HepG2 (cell line): Measurements from ENCODE around the gene GNAI2. TPM values are rescaled to one million over a fixed set of nuclear protein-coding genes. Genes with fewer than 3 reads are reported as not detected.

Experiments used
- EED ChIP-seq: sonication (generic); formaldehyde crosslinking; IDR thresholded peaks from 2 replicates; pipeline ENCODE4 v1.5.0; 2020; ENCODE audit warnings: mild to moderate bottlenecking, missing genetic modification reagents
- HNRNPH1 ChIP-seq: fragments of 200-400 bp; formaldehyde crosslinking; optimal IDR thresholded peaks from 2 replicates; pipeline ENCODE3; 2017; ENCODE audit warnings: mild to moderate bottlenecking, low read depth, low read length
- NFKBIZ ChIP-seq: IDR thresholded peaks from 2 replicates; pipeline ENCODE4 v1.6.1; 2018; ENCODE audit warnings: missing genetic modification reagents, missing compliant biosample characterization
- PRDM15 ChIP-seq: sonication (generic); formaldehyde crosslinking; IDR thresholded peaks from 2 replicates; pipeline ENCODE4 v1.4.0; 2020; ENCODE audit warnings: missing genetic modification reagents
- SMC3 ChIP-seq: IDR thresholded peaks from 2 replicates; pipeline ENCODE4 v1.6.1; 2011; ENCODE audit warnings: low read length, improper control_type of control experiment
- ZNF264 ChIP-seq: sonication (generic); formaldehyde crosslinking; IDR thresholded peaks from 2 replicates; pipeline ENCODE4 v1.4.0; 2020; ENCODE audit warnings: missing genetic modification reagents
- polyA plus RNA-seq, 8 experiments: library from polyadenylated mRNA; depleted of rRNA in 3 of 8; stranded (reverse) in 7 of 8; unstranded in 1 of 8; fragments of >200 nt; fragmentation: Illumina TruSeq in 4 of 8; extraction: Trizol in 4 of 8; gene quantifications; 2 replicates each; pipeline versions ENCODE4 v1.2.1 to v1.2.3, GENCODE V29; 2011 to 2016; ENCODE audit warnings: low read depth in 4 of 8, missing spikeins in 1 of 8, mixed read lengths in 1 of 8; ENCODE audit not compliant: insufficient read depth in 1 of 8
- total RNA-seq, 5 experiments: library from RNA; depleted of rRNA; stranded (reverse); fragments of >200 nt; fragmentation: Illumina TruSeq; extraction: Trizol; gene quantifications; 2 replicates each; pipeline ENCODE4 v1.2.3, GENCODE V29; 2016; ENCODE audit warnings: low read depth in 1 of 5
- TF ChIP-seq, protein P1 (sequence below): sonication (generic); formaldehyde crosslinking; IDR thresholded peaks from 2 replicates; pipeline ENCODE4 v1.9.0; 2021; ENCODE audit warnings: mild to moderate bottlenecking, missing genetic modification reagents
- TF ChIP-seq, protein P2 (sequence below): sonication (generic); formaldehyde crosslinking; IDR thresholded peaks from 2 replicates; pipeline ENCODE4 v1.5.0; 2020; ENCODE audit warnings: mild to moderate bottlenecking, missing genetic modification reagents
- TF ChIP-seq, protein P3 (sequence below): sonication (generic); formaldehyde crosslinking; IDR thresholded peaks from 2 replicates; pipeline ENCODE4 v1.4.0; 2020; ENCODE audit warnings: missing genetic modification reagents

The GNAI2 gene
- total and polyA plus RNA-seq, 2 of the 13 experiments (the other 11 are each of a cell fraction or from before 2014, with no cell fraction given): 51.1 to 66.2 TPM

GRCh38 chr3:50302095-50303012 is 66.3 kb downstream of the GNAI2 start (continued):
- TF ChIP-seq PRDM15 (no peak), ZNF264 (CRISPR knock-in tag) (peak; percentile 48; the same call in 1 of the 2 replicates), NFKBIZ (CRISPR knock-in tag) (no peak), EED (CRISPR knock-in tag) (no peak; the same call in 1 of the 2 replicates), HNRNPH1 (no peak), SMC3 (no peak)
- TF ChIP-seq, protein P1, sequence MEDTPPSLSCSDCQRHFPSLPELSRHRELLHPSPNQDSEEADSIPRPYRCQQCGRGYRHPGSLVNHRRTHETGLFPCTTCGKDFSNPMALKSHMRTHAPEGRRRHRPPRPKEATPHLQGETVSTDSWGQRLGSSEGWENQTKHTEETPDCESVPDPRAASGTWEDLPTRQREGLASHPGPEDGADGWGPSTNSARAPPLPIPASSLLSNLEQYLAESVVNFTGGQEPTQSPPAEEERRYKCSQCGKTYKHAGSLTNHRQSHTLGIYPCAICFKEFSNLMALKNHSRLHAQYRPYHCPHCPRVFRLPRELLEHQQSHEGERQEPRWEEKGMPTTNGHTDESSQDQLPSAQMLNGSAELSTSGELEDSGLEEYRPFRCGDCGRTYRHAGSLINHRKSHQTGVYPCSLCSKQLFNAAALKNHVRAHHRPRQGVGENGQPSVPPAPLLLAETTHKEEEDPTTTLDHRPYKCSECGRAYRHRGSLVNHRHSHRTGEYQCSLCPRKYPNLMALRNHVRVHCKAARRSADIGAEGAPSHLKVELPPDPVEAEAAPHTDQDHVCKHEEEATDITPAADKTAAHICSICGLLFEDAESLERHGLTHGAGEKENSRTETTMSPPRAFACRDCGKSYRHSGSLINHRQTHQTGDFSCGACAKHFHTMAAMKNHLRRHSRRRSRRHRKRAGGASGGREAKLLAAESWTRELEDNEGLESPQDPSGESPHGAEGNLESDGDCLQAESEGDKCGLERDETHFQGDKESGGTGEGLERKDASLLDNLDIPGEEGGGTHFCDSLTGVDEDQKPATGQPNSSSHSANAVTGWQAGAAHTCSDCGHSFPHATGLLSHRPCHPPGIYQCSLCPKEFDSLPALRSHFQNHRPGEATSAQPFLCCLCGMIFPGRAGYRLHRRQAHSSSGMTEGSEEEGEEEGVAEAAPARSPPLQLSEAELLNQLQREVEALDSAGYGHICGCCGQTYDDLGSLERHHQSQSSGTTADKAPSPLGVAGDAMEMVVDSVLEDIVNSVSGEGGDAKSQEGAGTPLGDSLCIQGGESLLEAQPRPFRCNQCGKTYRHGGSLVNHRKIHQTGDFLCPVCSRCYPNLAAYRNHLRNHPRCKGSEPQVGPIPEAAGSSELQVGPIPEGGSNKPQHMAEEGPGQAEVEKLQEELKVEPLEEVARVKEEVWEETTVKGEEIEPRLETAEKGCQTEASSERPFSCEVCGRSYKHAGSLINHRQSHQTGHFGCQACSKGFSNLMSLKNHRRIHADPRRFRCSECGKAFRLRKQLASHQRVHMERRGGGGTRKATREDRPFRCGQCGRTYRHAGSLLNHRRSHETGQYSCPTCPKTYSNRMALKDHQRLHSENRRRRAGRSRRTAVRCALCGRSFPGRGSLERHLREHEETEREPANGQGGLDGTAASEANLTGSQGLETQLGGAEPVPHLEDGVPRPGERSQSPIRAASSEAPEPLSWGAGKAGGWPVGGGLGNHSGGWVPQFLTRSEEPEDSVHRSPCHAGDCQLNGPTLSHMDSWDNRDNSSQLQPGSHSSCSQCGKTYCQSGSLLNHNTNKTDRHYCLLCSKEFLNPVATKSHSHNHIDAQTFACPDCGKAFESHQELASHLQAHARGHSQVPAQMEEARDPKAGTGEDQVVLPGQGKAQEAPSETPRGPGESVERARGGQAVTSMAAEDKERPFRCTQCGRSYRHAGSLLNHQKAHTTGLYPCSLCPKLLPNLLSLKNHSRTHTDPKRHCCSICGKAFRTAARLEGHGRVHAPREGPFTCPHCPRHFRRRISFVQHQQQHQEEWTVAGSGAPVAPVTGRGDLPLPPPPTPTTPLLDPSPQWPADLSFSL (CRISPR knock-in tag): no peak
- TF ChIP-seq, protein P2, sequence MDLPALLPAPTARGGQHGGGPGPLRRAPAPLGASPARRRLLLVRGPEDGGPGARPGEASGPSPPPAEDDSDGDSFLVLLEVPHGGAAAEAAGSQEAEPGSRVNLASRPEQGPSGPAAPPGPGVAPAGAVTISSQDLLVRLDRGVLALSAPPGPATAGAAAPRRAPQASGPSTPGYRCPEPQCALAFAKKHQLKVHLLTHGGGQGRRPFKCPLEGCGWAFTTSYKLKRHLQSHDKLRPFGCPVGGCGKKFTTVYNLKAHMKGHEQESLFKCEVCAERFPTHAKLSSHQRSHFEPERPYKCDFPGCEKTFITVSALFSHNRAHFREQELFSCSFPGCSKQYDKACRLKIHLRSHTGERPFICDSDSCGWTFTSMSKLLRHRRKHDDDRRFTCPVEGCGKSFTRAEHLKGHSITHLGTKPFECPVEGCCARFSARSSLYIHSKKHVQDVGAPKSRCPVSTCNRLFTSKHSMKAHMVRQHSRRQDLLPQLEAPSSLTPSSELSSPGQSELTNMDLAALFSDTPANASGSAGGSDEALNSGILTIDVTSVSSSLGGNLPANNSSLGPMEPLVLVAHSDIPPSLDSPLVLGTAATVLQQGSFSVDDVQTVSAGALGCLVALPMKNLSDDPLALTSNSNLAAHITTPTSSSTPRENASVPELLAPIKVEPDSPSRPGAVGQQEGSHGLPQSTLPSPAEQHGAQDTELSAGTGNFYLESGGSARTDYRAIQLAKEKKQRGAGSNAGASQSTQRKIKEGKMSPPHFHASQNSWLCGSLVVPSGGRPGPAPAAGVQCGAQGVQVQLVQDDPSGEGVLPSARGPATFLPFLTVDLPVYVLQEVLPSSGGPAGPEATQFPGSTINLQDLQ (CRISPR knock-in tag): peak; percentile 33
- TF ChIP-seq, protein P3, sequence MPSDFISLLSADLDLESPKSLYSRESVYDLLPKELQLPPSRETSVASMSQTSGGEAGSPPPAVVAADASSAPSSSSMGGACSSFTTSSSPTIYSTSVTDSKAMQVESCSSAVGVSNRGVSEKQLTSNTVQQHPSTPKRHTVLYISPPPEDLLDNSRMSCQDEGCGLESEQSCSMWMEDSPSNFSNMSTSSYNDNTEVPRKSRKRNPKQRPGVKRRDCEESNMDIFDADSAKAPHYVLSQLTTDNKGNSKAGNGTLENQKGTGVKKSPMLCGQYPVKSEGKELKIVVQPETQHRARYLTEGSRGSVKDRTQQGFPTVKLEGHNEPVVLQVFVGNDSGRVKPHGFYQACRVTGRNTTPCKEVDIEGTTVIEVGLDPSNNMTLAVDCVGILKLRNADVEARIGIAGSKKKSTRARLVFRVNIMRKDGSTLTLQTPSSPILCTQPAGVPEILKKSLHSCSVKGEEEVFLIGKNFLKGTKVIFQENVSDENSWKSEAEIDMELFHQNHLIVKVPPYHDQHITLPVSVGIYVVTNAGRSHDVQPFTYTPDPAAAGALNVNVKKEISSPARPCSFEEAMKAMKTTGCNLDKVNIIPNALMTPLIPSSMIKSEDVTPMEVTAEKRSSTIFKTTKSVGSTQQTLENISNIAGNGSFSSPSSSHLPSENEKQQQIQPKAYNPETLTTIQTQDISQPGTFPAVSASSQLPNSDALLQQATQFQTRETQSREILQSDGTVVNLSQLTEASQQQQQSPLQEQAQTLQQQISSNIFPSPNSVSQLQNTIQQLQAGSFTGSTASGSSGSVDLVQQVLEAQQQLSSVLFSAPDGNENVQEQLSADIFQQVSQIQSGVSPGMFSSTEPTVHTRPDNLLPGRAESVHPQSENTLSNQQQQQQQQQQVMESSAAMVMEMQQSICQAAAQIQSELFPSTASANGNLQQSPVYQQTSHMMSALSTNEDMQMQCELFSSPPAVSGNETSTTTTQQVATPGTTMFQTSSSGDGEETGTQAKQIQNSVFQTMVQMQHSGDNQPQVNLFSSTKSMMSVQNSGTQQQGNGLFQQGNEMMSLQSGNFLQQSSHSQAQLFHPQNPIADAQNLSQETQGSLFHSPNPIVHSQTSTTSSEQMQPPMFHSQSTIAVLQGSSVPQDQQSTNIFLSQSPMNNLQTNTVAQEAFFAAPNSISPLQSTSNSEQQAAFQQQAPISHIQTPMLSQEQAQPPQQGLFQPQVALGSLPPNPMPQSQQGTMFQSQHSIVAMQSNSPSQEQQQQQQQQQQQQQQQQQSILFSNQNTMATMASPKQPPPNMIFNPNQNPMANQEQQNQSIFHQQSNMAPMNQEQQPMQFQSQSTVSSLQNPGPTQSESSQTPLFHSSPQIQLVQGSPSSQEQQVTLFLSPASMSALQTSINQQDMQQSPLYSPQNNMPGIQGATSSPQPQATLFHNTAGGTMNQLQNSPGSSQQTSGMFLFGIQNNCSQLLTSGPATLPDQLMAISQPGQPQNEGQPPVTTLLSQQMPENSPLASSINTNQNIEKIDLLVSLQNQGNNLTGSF (CRISPR knock-in tag): no peak
